DLD1 (cell line): Measurements from ENCODE around the gene CNTROB.

ENCODE experiments used
- in situ Hi-C: cut with HindIII; loops from 2 replicates; pipeline ENCODE4 v1.10.0; 2017; ENCODE audit warnings: low sequenced_read_pairs

CNTROB gene

GRCh38 chr17:7903154-7904103 is 28.6 kb upstream of the CNTROB start:
- in situ Hi-C loops: no loop called here

GRCh38 chr17:7909089-7909488 is 22.9 kb upstream of the CNTROB start:
- in situ Hi-C loops: no loop called here

- in situ Hi-C loops: no loop called here
Observed at GRCh38 chr17:7910281-7910680, 21.7 kb upstream of the CNTROB start.

- in situ Hi-C loops: no loop called here
Observed at GRCh38 chr17:7910711-7911110, 21.3 kb upstream of the CNTROB start.

GRCh38 chr17:7911116-7911515 is 20.9 kb upstream of the CNTROB start:
- in situ Hi-C loops: no loop called here

GRCh38 chr17:7912927-7913524 is 19.0 kb upstream of the CNTROB start:
- in situ Hi-C loops: no loop called here

GRCh38 chr17:7915179-7915610 is 16.8 kb upstream of the CNTROB start:
- in situ Hi-C loops: no loop called here

GRCh38 chr17:7915611-7916384 is 16.2 kb upstream of the CNTROB start, which contains the start of gene RNF227:
Gene RNF227, minus strand, starts transcription at chr17:7916289. Its CDS starts 94 bp downstream, at chr17:7916195.
- in situ Hi-C loops: no loop called here

- in situ Hi-C loops: no loop called here
Observed at GRCh38 chr17:7916385-7916682, 15.7 kb upstream of the CNTROB start.

GRCh38 chr17:7916808-7917207 is 15.2 kb upstream of the CNTROB start:
- in situ Hi-C loops: no loop called here

GRCh38 chr17:7922269-7922844 is 9.6 kb upstream of the CNTROB start:
- in situ Hi-C loops: no loop called here

GRCh38 chr17:7922845-7923628 is 9.0 kb upstream of the CNTROB start:
- in situ Hi-C loops: no loop called here

GRCh38 chr17:7927596-7927995 is 4.4 kb upstream of the CNTROB start:
- in situ Hi-C loops: no loop called here

- in situ Hi-C loops: no loop called here
Observed at GRCh38 chr17:7929158-7930023, 2.6 kb upstream of the CNTROB start, which contains the start of gene KCNAB3. Gene KCNAB3, minus strand, starts transcription at chr17:7929856. Its CDS starts 421 bp downstream, at chr17:7929435.

- in situ Hi-C loops: no loop called here
Observed at GRCh38 chr17:7930841-7931631, 970 bp upstream of the CNTROB start.

- in situ Hi-C loops: no loop called here
Observed at GRCh38 chr17:7932483-7932891, 481 bp downstream of the CNTROB start.

- in situ Hi-C loops: no loop called here
Observed at GRCh38 chr17:7932949-7933348, 943 bp downstream of the CNTROB start.

GRCh38 chr17:7935859-7936258 is 3.9 kb downstream of the CNTROB start:
- in situ Hi-C loops: no loop called here

- in situ Hi-C loops: no loop called here
Observed at GRCh38 chr17:7940034-7940433, 8.0 kb downstream of the CNTROB start.
